Measurements from ENCODE around the gene EHMT2. TPM values are rescaled to one million over a fixed set of nuclear protein-coding genes. Genes with fewer than 3 reads are reported as not detected.

EHMT2 gene
- total and polyA plus RNA-seq, 2 of the 8 experiments (the other 6 are each of a cell fraction or from before 2014, with no cell fraction given), result 125 to 177 TPM

- peaks cover 37 to 83% (median 73%) of the 10 kb centered on the region in 4 experiments for H3K36me3 ChIP-seq (ENCODE audit: control insufficient read depth in 2 of 4, insufficient read depth in 4 of 4, low read length in 3 of 4)
- H3K27me3 ChIP-seq (replicated peaks in 1 of 4; ENCODE audit: control insufficient read depth in 3 of 4, extremely low read depth in 1 of 4, insufficient read depth in 3 of 4, low read length in 3 of 4), result no peaks in the 10 kb centered on the region
- no peaks in the 10 kb centered on the region; a peak in 1 of 4 replicates for H3K79me2 ChIP-seq (ENCODE audit: control insufficient read depth in 1 of 2, insufficient read depth in 2 of 2, low read length in 2 of 2)
- no peaks in the 10 kb centered on the region for H3K9me3 ChIP-seq (ENCODE audit: insufficient read depth in 2 of 2, low read depth in 1 of 2, low read length in 1 of 2)
- no peaks in the 10 kb centered on the region for H3K23me2 ChIP-seq (ENCODE audit: low read depth, low read length)
- H3K4me3 ChIP-seq (ENCODE audit: extremely low read depth in 1 of 4, insufficient read depth in 2 of 4, low read depth in 3 of 4, low read length in 4 of 4), result no peak overlapping the region
- no peak overlapping the region for H2AK5ac ChIP-seq (ENCODE audit: low read depth, low read length)
- H2BK15ac ChIP-seq (ENCODE audit: low read length), result no peak overlapping the region
- no peaks in the 10 kb centered on the region; the same call in 1 of the 2 replicates for H3K79me1 ChIP-seq (ENCODE audit: low read depth, low read length)
- no peak for DNase-seq (ENCODE audit: low read depth in 1 of 2, low spot score in 2 of 2)
- CTCF ChIA-PET (ENCODE audit: partially characterized antibody), result interaction anchor here (0.6 to 4.9 kb wide), 20 partner anchors 10 to 226 kb away, joined by 3 to 59 read pairs (median 5); partner anchors contain the start of genes C6orf47, GPANK1 and SLC44A4
- H4K8ac ChIP-seq (ENCODE audit: extremely low read depth, insufficient read depth, low read length), result no peak overlapping the region; the same call in 1 of the 2 replicates
- no peaks in the 10 kb centered on the region for H3K4me1 ChIP-seq (replicated peaks in 1 of 4; ENCODE audit: control insufficient read depth in 3 of 4, insufficient read depth in 4 of 4, low read length in 3 of 4)
- no peak overlapping the region for H2BK12ac ChIP-seq (ENCODE audit: low read depth, low read length)
- no peak for FAIRE-seq
- WGBS, 2 experiments (ENCODE audit: extremely low coverage in 1 of 2, insufficient coverage in 1 of 2, insufficient read length in 1 of 2, insufficient replicate concordance in 2 of 2, low coverage in 1 of 2, low lambda C conversion rate in 2 of 2, missing lambda C conversion rate in 1 of 2), result 92% methylated on average over 14 of the region's 19 CpGs; no CpG with 5 or more reads in 1 of the 2 experiments
- no peak overlapping the region for H3K18ac ChIP-seq (ENCODE audit: extremely low read depth, low read length)
- no peak overlapping the region for H2BK20ac ChIP-seq (ENCODE audit: low read length)
- no peak overlapping the region for H3K27ac ChIP-seq (ENCODE audit: low read depth, low read length)
- no peak overlapping the region for H2BK5ac ChIP-seq (ENCODE audit: low read depth, low read length)
- no peak overlapping the region for H3K14ac ChIP-seq (ENCODE audit: insufficient read length)
- POLR2A ChIA-PET (ENCODE audit: partially characterized antibody), result interaction anchor here (0.8 to 4.2 kb wide), 10 partner anchors 10 to 248 kb away, joined by 3 to 21 read pairs (median 4); partner anchors contain the start of genes EHMT2 and NEU1
- no peak overlapping the region for H3K4me2 ChIP-seq (ENCODE audit: insufficient read depth in 1 of 2, low read depth in 2 of 2, low read length in 2 of 2)
- no peak overlapping the region for H3K23ac ChIP-seq (ENCODE audit: insufficient read length)
- peaks cover 4 to 20% of the 10 kb centered on the region in 2 experiments for H4K20me1 ChIP-seq (replicated peaks in 1 of 2; ENCODE audit: control insufficient read depth in 1 of 2, insufficient read depth in 2 of 2, low read length in 2 of 2)
- H4K5ac ChIP-seq (ENCODE audit: insufficient read length, low read depth, low read length), result no peak overlapping the region
- no peak overlapping the region for H2AFZ ChIP-seq (ENCODE audit: low read length)
- no peak overlapping the region for H2BK120ac ChIP-seq (replicated peaks; ENCODE audit: low read depth, low read length)
- H3K56ac ChIP-seq (replicated peaks; ENCODE audit: insufficient read length, low read depth, low read length), result no peak overlapping the region
- no peak overlapping the region for H3K9ac ChIP-seq (replicated peaks in 1 of 4; ENCODE audit: extremely low read depth in 1 of 4, low read depth in 3 of 4, low read length in 3 of 4)
- H3K4ac ChIP-seq (replicated peaks; ENCODE audit: insufficient read length, low read depth, low read length), result no peak overlapping the region
- H4K91ac ChIP-seq (replicated peaks; ENCODE audit: insufficient read length, low read length), result no peak overlapping the region
- no peak for TF ChIP-seq CEBPB (IDR thresholded peaks at IDR 0.05; ENCODE audit: low read depth, low read length)
- no peak for TF ChIP-seq BACH1 (IDR thresholded peaks at IDR 0.05; ENCODE audit: low read length)
- TF ChIP-seq YY1 (IDR thresholded peaks at IDR 0.05; ENCODE audit: low read depth, low read length), result no peak
- no peak for TF ChIP-seq NANOG (IDR thresholded peaks at IDR 0.05; ENCODE audit: insufficient read depth, low read depth, low read length, poor library complexity, severe bottlenecking)
- TF ChIP-seq POLR2AphosphoS5 (IDR thresholded peaks at IDR 0.05; ENCODE audit: low read depth, low read length), result no peak
- no peak for TF ChIP-seq HDAC6 (IDR thresholded peaks at IDR 0.05; ENCODE audit: low read depth, low read length)
- no peak for TF ChIP-seq SUZ12 (IDR thresholded peaks at IDR 0.05; ENCODE audit: low read length)
- TF ChIP-seq PHF8 (conservative IDR thresholded peaks at IDR 0.05; ENCODE audit: low read depth, low read length), result no peak
- no peak for TF ChIP-seq RNF2 (IDR thresholded peaks at IDR 0.05; ENCODE audit: borderline replicate concordance, low read depth, low read length, missing control alignments, poor library complexity, severe bottlenecking)
- no peak for TF ChIP-seq USF2 (IDR thresholded peaks at IDR 0.05; ENCODE audit: low read length)
Observed at GRCh38 chr6:31887173-31888007, 10.1 kb downstream of the EHMT2 start.

Measured in H1 (cell line).